Chondrocyte (in vitro differentiated cells): Measurements from ENCODE around the gene DUSP2. TPM values are rescaled to one million over a fixed set of nuclear protein-coding genes. Genes with fewer than 3 reads are reported as not detected.

Experiments used
- DNase-seq: peaks from one replicate; pipeline ENCODE4 v3.0.0; 2021; ENCODE audit warnings: mixed read lengths, low spot score
- H3K27ac Mint-ChIP-seq: one replicate; pipeline ENCODE4 v1.8.0; 2021; ENCODE audit warnings: mild to moderate bottlenecking, moderate library complexity, mixed read lengths; ENCODE audit not compliant: unreplicated experiment
- H3K27me3 Mint-ChIP-seq: 2 replicates; pipeline ENCODE4 v1.8.0; 2021; ENCODE audit warnings: low read depth, mixed read lengths
- H3K36me3 Mint-ChIP-seq: 2 replicates; pipeline ENCODE4 v1.8.0; 2021; ENCODE audit warnings: low read depth, mixed read lengths
- H3K4me1 Mint-ChIP-seq: 2 replicates; pipeline ENCODE4 v1.8.0; 2021; ENCODE audit warnings: low read depth, mild to moderate bottlenecking, mixed read lengths
- H3K4me3 Mint-ChIP-seq: one replicate; pipeline ENCODE4 v1.8.0; 2021; ENCODE audit warnings: mild to moderate bottlenecking, moderate library complexity, mixed read lengths; ENCODE audit not compliant: unreplicated experiment
- H3K9me3 Mint-ChIP-seq: 2 replicates; pipeline ENCODE4 v1.8.0; 2021; ENCODE audit warnings: low read depth, mixed read lengths
- CTCF ChIP-seq: fragments of 200-600 bp; sonication (generic); IDR thresholded peaks from 2 replicates; pipeline ENCODE4 v1.5.0; 2021; ENCODE audit warnings: antibody characterized with exemption, mild to moderate bottlenecking, moderate library complexity
- total RNA-seq: library from RNA; stranded (reverse); gene quantifications from 3 replicates; pipeline ENCODE4 v1.2.1, GENCODE V29; 2021

Gene DUSP2
- total RNA-seq, 1 donor from 2014 or later, result 1.1 TPM

- Mint-ChIP-seq H3K4me1 (peaks cover 11% of the 10 kb centered on the region), H3K4me3 (no peak overlapping the region), H3K27ac (no peak overlapping the region), H3K36me3 (peaks cover 5% of the 10 kb centered on the region), H3K9me3 (peaks cover 10% of the 10 kb centered on the region), H3K27me3 (no peaks in the 10 kb centered on the region)
- DNase-seq, result no peak
- no peak for TF ChIP-seq CTCF
Measured at GRCh38 chr2:96103761-96104486, 41.3 kb downstream of the DUSP2 start.

- Mint-ChIP-seq H3K36me3 (peaks cover 5% of the 10 kb centered on the region), H3K27ac (no peak overlapping the region), H3K9me3 (peaks cover 10% of the 10 kb centered on the region), H3K4me3 (no peak overlapping the region), H3K4me1 (peaks cover 8% of the 10 kb centered on the region), H3K27me3 (no peaks in the 10 kb centered on the region)
- TF ChIP-seq CTCF, result no peak
- DNase-seq, result peak; percentile 77
Measured at GRCh38 chr2:96103187-96103601, 42.0 kb downstream of the DUSP2 start.

GRCh38 chr2:96102596-96103186 lies 42.5 kb downstream of the DUSP2 start:
- Mint-ChIP-seq H3K27ac (no peak overlapping the region), H3K4me1 (peaks cover 8% of the 10 kb centered on the region), H3K36me3 (peaks cover 5% of the 10 kb centered on the region), H3K9me3 (peaks cover 10% of the 10 kb centered on the region), H3K4me3 (no peak overlapping the region), H3K27me3 (no peaks in the 10 kb centered on the region)
- no peak for TF ChIP-seq CTCF
- DNase-seq, result peak; percentile 61

GRCh38 chr2:96100893-96101304 lies 44.3 kb downstream of the DUSP2 start:
- peaks cover 5% of the 10 kb centered on the region for H3K36me3 Mint-ChIP-seq

More at GRCh38 chr2:96100893-96101304, 44.3 kb downstream of the DUSP2 start:
- no peak overlapping the region for H3K4me3 Mint-ChIP-seq
- no peaks in the 10 kb centered on the region for H3K27me3 Mint-ChIP-seq
- H3K4me1 Mint-ChIP-seq, result peaks cover 8% of the 10 kb centered on the region
- peaks cover 10% of the 10 kb centered on the region for H3K9me3 Mint-ChIP-seq
- H3K27ac Mint-ChIP-seq, result no peak overlapping the region
- no peak for DNase-seq
- no peak for TF ChIP-seq CTCF
